NT2/D1 (cell line): ENCODE results near the gene USE1.

Experiments
- SUZ12 ChIP-seq: IDR thresholded peaks from 2 replicates; pipeline ENCODE4 v1.6.1; 2011; ENCODE audit not compliant: insufficient read length, insufficient read depth; ENCODE audit errors: extremely low read depth
- YY1 ChIP-seq: IDR thresholded peaks from 2 replicates; pipeline ENCODE4 v1.6.1; 2011; ENCODE audit not compliant: insufficient read length, insufficient read depth
- ZNF274 ChIP-seq: IDR thresholded peaks from 2 replicates; pipeline ENCODE4 v1.6.1; 2011; ENCODE audit warnings: mild to moderate bottlenecking, low read depth, low read length

DNA sequence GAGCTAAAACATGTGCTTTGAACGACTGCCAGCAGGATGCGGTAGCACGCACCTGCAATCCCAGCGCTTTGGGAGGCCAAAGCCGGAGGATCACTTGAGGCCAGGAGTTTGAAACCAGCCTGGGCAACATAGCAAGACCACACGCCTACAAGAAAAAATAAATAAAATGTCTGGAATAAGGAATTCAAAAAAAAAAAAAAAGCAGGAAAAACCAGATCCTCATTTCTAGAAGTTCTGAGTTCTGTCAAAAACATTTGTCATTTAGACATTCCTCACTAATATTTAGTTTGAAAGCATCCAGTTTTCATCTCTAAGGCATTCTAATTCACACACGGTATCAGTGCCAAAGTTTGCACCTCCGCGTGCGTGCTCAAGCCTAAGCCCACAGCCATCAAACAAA, 36.9 kb upstream of the USE1 start:
- no peak for TF ChIP-seq SUZ12
- no peak for TF ChIP-seq YY1
- no peak for TF ChIP-seq ZNF274
